ENCODE measurements around the gene TSPAN6.

The TSPAN6 gene

DNA sequence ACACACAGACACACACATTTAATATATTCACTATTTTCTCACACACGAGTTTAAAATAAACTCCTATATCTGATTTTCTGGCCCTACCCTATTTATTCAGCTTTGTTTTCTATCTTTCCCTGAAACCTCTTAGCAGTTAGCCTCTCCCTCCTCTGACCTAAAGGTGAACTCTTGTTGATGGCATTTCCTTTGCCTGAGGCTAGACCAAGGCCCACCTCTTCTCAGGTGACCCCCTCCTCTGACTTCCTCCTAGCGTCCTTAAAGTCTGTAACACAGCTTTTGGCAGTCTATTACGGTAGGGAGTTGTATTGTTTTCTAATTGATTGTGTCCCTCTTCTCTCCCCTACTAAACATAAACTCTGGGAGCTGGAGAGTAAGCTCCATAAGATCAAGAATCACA is 5.7 kb upstream of the TSPAN6 start:
- no peak for DNase-seq (ENCODE audit: low spot score)
- Histone ChIP-seq H3K4me3 (no peak overlapping the region), H3K27ac (no peak overlapping the region)
- TF ChIP-seq, protein P1, sequence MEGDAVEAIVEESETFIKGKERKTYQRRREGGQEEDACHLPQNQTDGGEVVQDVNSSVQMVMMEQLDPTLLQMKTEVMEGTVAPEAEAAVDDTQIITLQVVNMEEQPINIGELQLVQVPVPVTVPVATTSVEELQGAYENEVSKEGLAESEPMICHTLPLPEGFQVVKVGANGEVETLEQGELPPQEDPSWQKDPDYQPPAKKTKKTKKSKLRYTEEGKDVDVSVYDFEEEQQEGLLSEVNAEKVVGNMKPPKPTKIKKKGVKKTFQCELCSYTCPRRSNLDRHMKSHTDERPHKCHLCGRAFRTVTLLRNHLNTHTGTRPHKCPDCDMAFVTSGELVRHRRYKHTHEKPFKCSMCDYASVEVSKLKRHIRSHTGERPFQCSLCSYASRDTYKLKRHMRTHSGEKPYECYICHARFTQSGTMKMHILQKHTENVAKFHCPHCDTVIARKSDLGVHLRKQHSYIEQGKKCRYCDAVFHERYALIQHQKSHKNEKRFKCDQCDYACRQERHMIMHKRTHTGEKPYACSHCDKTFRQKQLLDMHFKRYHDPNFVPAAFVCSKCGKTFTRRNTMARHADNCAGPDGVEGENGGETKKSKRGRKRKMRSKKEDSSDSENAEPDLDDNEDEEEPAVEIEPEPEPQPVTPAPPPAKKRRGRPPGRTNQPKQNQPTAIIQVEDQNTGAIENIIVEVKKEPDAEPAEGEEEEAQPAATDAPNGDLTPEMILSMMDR (IDR thresholded peaks at IDR 0.05): no peak

DNA sequence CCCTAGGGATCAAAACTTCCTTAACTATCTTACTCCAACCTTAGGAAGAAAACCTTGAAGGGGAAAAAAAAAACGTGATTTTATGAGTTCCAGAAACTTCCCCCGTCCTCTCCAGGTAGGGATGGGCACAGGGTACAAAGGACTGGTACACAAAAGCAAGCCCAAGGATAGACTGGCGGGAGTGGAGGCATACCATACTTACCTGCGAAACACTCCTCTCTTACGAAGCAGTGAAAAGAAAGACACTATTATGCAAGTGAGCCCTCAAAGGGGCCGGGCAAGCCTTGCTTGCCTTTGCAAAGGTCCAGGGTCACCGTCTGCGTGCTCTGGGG is 651 bp downstream of the TSPAN6 start:
- no peak for DNase-seq (ENCODE audit: low spot score)

DNA sequence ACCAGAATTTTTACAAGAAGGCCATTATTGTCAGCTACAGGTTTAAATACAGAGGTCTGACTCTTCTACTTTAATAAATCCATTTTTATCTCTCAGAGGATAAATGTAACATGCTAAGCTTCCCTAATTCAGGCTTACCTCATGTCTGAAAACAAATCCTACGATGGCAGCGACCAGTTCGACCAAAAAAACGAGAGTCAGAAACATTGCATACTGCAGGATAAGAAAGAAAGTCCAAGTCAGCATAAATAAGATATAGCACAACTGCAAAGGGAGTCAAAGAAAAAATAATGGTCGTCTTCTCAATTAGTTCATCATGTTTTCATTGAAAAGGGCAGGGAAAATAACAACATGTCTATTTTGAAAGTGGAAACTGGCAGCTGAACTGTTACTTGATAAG is 1.6 kb downstream of the TSPAN6 start:
- Histone ChIP-seq H3K4me3 (no peak overlapping the region), H3K27ac (no peak overlapping the region)
- no peak for DNase-seq (ENCODE audit: low spot score)
- TF ChIP-seq, protein P1 (IDR thresholded peaks at IDR 0.05): no peak

More for the DNA sequence above, 651 bp downstream of the TSPAN6 start:
- Histone ChIP-seq H3K27ac (peak overlapping the region; percentile 45 to 61), H3K4me3 (peak overlapping the region; percentile 71)
- TF ChIP-seq, protein P1 (IDR thresholded peaks at IDR 0.05): no peak

DNA sequence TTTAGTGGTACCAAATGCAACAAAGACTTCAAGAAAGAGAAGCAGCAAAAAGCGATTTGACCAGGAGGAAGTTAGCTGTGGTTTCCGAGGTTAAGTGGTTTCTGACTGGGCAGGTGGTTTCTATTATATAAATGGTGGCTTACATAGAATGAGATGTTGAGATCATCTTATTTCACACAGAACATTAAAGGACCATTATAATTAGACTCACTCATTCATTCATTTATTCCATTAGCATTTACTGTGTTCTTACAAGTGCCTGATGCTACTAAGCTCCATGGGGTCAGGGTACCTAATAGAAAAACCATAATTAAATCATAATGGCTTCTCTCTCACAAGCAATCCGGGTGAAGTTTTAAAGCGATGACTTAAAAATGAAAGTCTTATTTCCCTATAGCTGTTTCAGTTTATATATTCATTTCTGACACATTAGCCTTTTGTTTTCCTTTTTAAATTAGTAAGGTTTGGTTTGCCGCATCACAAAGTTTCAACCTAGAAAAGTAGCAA is 10.6 kb downstream of the TSPAN6 start:
- Histone ChIP-seq H3K27ac (no peak overlapping the region), H3K4me3 (no peak overlapping the region)
- TF ChIP-seq, protein P1 (IDR thresholded peaks at IDR 0.05): no peak
- no peak for DNase-seq (ENCODE audit: low spot score)

DNA sequence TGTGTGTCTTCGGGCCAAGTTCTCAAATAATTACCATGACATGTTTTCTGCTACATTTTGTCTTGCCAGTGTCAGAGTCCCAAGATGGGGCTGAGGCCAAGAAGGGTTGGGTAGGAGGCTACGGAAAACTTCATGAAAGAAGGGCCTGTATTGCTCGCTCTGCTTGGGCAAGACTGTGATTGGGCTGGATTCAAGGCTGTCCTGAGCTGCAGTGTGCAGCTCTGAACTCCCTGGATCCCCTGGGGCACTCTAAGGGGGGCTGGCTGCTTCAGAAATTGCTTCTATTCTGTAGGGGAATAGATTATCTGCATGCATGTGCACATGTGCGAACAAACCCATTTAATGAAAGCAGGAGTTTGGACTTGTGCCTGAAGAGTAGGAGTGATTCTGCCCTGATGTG is 13.6 kb downstream of the TSPAN6 start:
- Histone ChIP-seq H3K4me3 (no peak overlapping the region), H3K27ac (no peak overlapping the region)
- TF ChIP-seq, protein P1 (IDR thresholded peaks at IDR 0.05): no peak
- DNase-seq (ENCODE audit: low spot score): no peak

DNA sequence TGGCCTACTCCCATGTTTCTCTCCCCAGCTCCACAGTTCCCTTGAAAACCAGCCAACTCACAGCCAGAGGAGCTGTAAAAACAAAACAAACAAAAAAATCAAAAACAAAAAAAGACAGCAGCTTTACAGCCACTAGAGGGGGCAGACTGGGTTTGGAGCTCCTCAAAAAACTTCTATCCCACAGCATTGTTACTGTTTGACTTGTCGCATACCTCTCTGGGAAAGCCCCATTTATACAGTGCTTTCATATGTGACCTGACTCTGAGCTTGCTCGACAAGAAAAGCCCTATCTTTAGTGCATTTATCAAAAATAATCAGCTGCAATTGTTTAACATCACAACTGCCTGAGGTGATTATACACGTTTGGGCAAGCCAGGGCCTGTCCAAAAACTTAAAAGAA is 21.6 kb downstream of the TSPAN6 start:
- no peak overlapping the region for H3K27ac ChIP-seq
- no peak overlapping the region for H3K4me3 ChIP-seq
- TF ChIP-seq, protein P1 (IDR thresholded peaks at IDR 0.05): no peak
- no peak for DNase-seq (ENCODE audit: low spot score)

DNA sequence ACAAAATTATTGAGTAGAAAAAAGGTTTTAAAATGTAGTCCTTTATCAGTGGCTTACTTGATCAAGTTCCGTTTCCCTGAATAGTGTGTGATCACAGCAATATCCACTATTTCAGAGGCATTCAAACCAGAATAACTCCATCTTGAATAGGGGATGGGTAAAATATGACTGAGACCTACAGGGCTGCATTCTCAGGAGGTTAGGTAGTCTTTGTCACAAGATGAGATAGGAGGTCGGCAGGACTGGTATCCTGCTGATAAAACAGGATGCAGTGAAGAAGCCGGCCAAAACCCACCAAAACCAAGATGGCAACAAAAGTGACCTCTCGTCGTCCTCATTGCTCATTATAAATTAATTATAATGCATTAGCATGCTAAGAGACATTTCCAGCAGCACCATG is 24.7 kb downstream of the TSPAN6 start:
- H3K4me3 ChIP-seq: no peak overlapping the region
- H3K27ac ChIP-seq: no peak overlapping the region
- TF ChIP-seq, protein P1 (IDR thresholded peaks at IDR 0.05): no peak
- DNase-seq (ENCODE audit: low spot score): no peak

All from coronary artery (tissue), 2 donors.